Limb (tissue), 2 donors: ENCODE measurements around the gene SUSD6.

ENCODE experiments used
- DNase-seq, 2 donors: peaks; one replicate each; pipeline ENCODE4 v3.0.0-alpha.2; 2016; ENCODE audit errors: extremely low spot score in 2 of 2

SUSD6 gene

GRCh38 chr14:69671365-69672030 lies 60.1 kb downstream of the SUSD6 start:
- no peak for DNase-seq

- DNase-seq: no peak
Measured at GRCh38 chr14:69672356-69672755, 61.0 kb downstream of the SUSD6 start.

DNA sequence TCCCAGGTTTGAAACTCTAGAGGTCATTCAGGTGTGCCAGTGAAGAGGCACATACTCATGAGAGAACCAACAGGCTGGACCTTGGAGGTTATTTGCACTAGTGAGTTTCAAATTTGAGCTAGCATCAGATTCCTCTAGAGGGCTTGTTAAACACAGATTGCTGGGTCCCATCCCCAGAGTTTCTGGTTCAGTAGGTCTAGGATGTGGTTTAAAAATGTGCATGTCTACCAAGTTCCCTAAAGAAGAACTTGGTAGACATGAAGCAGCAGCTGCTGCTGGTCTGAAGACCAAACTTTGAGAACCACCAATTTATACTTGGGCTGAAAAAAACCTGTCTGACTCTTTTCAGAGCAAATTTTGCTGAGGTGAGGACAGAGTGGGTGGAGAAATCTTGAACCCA lies 61.7 kb downstream of the SUSD6 start:
- DNase-seq: no peak

DNA sequence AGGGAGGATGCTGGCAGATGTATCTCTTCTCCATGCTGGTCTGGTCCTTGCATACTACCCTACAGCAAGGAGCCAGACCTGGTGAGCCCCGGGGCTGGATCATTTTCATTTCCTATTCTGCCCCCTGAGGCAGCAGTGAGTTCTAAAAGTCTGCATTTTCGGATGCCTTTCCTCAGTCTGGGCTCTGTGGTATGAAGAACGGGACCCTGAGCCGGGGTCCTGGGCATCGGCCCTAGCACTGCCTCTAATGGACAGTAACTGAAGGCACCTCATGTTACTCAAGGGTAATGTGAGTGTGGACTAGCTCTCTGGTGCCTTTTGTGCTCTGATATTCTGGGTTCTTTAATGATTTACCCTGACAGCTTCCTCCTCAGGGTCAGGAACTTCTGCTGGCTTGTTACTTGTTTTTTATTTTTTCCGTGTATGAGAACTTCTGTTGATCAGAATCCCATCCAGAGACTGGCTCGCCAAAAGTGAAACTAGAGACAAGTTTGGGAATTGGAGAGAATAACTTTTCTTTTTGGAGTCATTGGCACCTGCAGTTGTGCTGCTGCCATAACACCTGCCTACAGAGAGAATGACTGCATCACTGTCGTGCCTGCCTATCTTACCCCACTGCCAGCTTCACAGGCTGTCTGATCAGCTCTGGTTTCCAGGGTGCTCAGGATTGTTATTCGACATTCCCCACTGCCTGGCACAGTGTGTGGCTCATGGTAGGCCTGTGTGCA lies 62.3 kb downstream of the SUSD6 start:
- DNase-seq: no peak

- no peak for DNase-seq
Measured at GRCh38 chr14:69674546-69675244, 63.3 kb downstream of the SUSD6 start.

GRCh38 chr14:69675245-69675583 lies 63.8 kb downstream of the SUSD6 start:
- no peak for DNase-seq

- no peak for DNase-seq
Measured at GRCh38 chr14:69675877-69676416, 64.6 kb downstream of the SUSD6 start.

GRCh38 chr14:69676723-69677122 lies 65.3 kb downstream of the SUSD6 start:
- no peak for DNase-seq

- no peak for DNase-seq
Measured at GRCh38 chr14:69680297-69680696, 68.9 kb downstream of the SUSD6 start.

GRCh38 chr14:69682136-69682535 lies 70.7 kb downstream of the SUSD6 start:
- DNase-seq: no peak

DNA sequence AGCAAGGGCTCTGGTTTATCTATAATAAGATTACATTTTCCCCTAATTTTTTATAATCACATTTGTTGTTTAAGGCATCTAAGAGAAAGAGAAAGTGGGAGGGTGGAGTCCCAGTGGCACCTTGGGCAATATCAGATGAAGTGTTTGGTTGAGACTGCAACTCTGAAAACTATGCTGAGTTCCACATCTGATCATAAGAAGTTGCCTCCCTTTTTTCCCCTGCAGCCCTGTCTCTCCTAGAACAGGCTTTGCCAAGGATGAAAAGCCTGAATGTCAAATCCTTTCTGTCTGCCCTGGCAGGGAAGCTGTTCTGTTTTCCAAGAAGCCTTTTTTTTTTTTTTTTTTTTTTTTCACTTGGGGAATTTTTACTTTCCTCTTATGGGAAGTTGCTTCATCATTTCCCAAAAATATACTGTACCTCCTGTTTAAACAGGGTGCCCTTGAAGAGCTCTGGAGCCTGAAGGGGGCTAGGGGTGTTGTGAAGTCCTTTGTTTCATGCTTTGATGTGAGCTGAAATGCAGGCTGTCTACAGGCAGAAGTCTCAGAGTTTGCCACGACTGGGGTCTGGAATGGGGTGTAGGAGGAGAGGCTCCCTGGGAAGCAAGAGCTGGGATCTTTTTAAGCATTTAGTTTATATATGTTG lies 71.3 kb downstream of the SUSD6 start:
- DNase-seq: no peak

GRCh38 chr14:69683971-69684370 lies 72.6 kb downstream of the SUSD6 start:
- DNase-seq: no peak

GRCh38 chr14:69684461-69685217 lies 73.2 kb downstream of the SUSD6 start:
- DNase-seq: no peak

GRCh38 chr14:69685218-69685616 lies 73.8 kb downstream of the SUSD6 start:
- DNase-seq: no peak

DNA sequence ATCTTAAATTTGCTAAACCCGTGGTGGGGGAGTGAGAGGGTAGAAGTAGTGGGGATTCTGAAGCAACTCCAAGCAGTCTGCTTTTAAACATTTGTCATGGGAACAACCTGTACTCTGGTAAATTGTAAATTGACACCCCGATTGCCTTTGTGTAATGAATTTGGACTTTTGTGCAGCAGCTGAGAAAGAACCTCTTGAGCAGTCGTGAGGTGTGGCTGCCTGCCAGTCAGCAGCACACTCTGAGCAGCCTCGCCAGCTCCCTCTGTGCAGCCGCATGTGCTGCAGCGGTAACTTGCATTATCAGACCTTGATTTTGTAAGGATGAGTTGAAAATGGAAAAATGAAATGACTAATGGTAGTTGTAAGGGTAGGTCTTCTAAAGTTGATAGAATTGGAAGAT lies 74.3 kb downstream of the SUSD6 start:
- peak in 1 of 2 donors; percentile 60 for DNase-seq

GRCh38 chr14:69687606-69688298 lies 76.4 kb downstream of the SUSD6 start:
- DNase-seq: no peak

- no peak for DNase-seq
Measured at GRCh38 chr14:69688299-69688649, 76.9 kb downstream of the SUSD6 start.

- no peak for DNase-seq
Measured at GRCh38 chr14:69690042-69690441, 78.6 kb downstream of the SUSD6 start.

DNA sequence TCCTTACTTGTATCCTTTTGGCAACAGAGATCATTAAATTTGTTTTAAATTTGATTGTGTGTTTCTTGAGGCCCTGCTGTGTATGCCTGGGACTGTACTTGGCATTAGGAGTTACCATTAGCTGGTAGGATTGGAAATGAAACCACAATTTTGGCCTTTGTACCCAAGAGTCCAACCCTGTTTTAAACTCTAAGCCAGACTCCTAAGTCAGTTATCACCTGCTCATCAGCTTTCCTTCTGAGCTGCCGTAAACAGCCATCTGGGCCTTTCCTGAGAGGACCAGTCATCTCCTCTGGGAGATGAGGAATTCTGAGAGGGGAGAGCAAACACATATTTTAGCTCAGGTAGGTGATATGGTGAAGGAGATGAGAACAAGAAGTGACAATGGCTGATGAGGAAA lies 81.2 kb downstream of the SUSD6 start:
- no peak for DNase-seq

GRCh38 chr14:69693145-69693544 lies 81.7 kb downstream of the SUSD6 start:
- DNase-seq: peak in 1 of 2 donors; percentile 59
